HUES48 (cell line): ENCODE measurements around the gene MUC20.

Source experiments
- H3K27ac ChIP-seq: one replicate; pipeline ENCODE4 v1.7.0; 2013; ENCODE audit warnings: low read depth, low read length, inconsistent platforms
- H3K27me3 ChIP-seq: 2 replicates; pipeline ENCODE4 v1.6.1; 2013; ENCODE audit warnings: mild to moderate bottlenecking, low read length; ENCODE audit not compliant: control insufficient read depth, insufficient read depth
- H3K36me3 ChIP-seq: 2 replicates; pipeline ENCODE4 v1.6.1; 2013; ENCODE audit warnings: low read length; ENCODE audit not compliant: control insufficient read depth, insufficient read depth
- H3K4me1 ChIP-seq: 2 replicates; pipeline ENCODE4 v1.6.1; 2013; ENCODE audit warnings: mild to moderate bottlenecking, low read length; ENCODE audit not compliant: control insufficient read depth, insufficient read depth
- H3K4me3 ChIP-seq: 2 replicates; pipeline ENCODE4 v1.5.1; 2013; ENCODE audit warnings: mild to moderate bottlenecking, low read depth, low read length
- H3K9ac ChIP-seq: 2 replicates; pipeline ENCODE4 v1.6.1; 2013; ENCODE audit warnings: mild to moderate bottlenecking, low read depth, low read length, moderate library complexity
- H3K9me3 ChIP-seq: 2 replicates; pipeline ENCODE4 v1.6.1; 2013; ENCODE audit warnings: low read length; ENCODE audit not compliant: control insufficient read depth, insufficient read depth

MUC20 gene

GRCh38 chr3:195696632-195697278 is 24.0 kb upstream of the MUC20 start:
- Histone ChIP-seq H3K27me3 (no peaks in the 10 kb centered on the region), H3K36me3 (peaks cover 15% of the 10 kb centered on the region; the same call in 1 of the 2 replicates), H3K27ac (no peak overlapping the region), H3K4me1 (peaks cover 20% of the 10 kb centered on the region), H3K9me3 (no peaks in the 10 kb centered on the region), H3K9ac (no peak overlapping the region), H3K4me3 (no peak overlapping the region)

DNA sequence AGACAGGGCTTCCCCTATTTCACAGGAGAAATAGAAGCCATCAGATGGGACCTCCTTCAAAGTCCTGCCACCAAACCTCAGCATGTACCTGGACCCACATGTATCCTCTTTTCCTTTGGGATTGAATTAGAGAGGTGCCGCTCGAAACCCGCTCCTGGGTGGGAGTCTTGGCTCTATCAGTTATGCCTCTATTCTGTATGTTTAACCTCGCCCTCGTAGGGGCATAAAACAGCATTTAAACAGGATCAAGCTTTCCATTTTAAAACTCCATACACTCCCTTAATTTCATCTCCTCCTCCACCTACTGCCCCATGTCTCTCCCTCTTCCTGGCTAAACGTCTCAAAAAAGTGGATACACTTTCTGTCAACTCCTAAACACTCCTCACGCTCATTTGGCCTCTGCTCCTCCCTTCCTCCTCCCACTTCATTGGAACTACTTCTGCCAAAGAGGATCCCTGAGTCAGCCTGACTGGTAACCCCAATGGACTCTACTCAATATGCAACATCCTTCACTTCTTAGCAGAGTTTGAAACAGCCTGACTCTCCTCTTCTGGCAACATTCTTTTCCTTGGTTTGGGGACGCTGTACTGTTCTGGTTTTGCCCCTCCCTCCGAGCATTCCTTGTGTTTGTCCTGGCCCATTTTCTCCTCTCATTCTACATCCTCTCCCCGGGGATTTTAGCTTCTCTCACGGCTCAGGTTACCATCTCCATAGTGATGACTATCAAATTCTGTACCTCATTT is 23.0 kb upstream of the MUC20 start:
- no peaks in the 10 kb centered on the region for H3K27me3 ChIP-seq
- H3K27ac ChIP-seq: peak overlapping the region; percentile 81
- 0 out of 2 replicates have a peak, but pooled peaks cover 6% of the 10 kb centered on the region for H3K36me3 ChIP-seq
- H3K4me1 ChIP-seq: peaks cover 20% of the 10 kb centered on the region
- H3K4me3 ChIP-seq: peak overlapping the region; percentile 24
- H3K9me3 ChIP-seq: no peaks in the 10 kb centered on the region
- H3K9ac ChIP-seq: peak overlapping the region; percentile 2; the same call in 1 of the 2 replicates

DNA sequence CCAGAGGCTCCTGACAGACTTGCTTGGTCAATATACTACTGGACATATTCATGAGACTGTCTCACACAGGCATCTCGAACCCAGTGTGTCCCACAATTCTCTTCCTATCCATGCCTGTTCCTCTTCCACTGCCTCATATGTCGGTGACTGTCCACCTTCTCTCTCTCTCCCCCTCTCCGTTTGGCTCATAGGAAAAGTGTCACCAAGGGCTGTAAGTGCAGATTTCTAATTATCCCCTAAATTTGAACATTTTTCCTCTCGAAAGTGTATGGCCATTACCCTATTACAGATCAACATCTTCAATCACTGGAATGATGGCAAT is 22.5 kb upstream of the MUC20 start:
- 0 out of 2 replicates have a peak overlapping the region, but pooled peaks have one; percentile 2 for H3K9ac ChIP-seq
- H3K4me1 ChIP-seq: peaks cover 20% of the 10 kb centered on the region
- 0 out of 2 replicates have a peak, but pooled peaks cover 6% of the 10 kb centered on the region for H3K36me3 ChIP-seq
- H3K4me3 ChIP-seq: peak overlapping the region; percentile 24
- H3K27ac ChIP-seq: peak overlapping the region; percentile 81
- no peaks in the 10 kb centered on the region for H3K27me3 ChIP-seq
- no peaks in the 10 kb centered on the region for H3K9me3 ChIP-seq

- Histone ChIP-seq H3K9me3 (no peaks in the 10 kb centered on the region), H3K9ac (no peak overlapping the region), H3K4me3 (no peak overlapping the region), H3K27ac (peak overlapping the region; percentile 81), H3K4me1 (peaks cover 20% of the 10 kb centered on the region), H3K36me3 (0 out of 2 replicates have a peak, but pooled peaks cover 6% of the 10 kb centered on the region), H3K27me3 (no peaks in the 10 kb centered on the region)
Observed at GRCh38 chr3:195698647-195699387, 22.0 kb upstream of the MUC20 start.

DNA sequence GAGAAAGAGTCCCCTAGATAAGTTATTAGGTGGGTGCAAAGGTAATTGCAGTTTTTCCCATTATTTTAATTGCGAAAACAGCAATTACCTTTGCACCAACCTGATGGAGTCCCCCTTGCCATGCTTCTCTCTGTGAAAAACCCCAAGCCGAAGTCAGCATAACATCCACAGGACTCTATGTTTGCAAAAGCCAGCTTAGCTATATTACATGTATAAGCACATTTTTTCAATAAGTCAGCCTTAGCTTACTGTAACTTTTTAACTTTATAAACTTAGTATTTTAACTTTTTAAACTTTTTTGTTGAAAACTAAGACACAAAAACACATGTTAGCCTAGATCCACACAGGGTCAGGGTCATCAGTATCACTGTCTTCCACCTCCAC is 21.4 kb upstream of the MUC20 start:
- Histone ChIP-seq H3K9ac (no peak overlapping the region), H3K9me3 (no peaks in the 10 kb centered on the region), H3K4me3 (no peak overlapping the region), H3K4me1 (peaks cover 22% of the 10 kb centered on the region), H3K27me3 (no peaks in the 10 kb centered on the region), H3K27ac (no peak overlapping the region), H3K36me3 (0 out of 2 replicates have a peak, but pooled peaks cover under 1% of the 10 kb centered on the region)

DNA sequence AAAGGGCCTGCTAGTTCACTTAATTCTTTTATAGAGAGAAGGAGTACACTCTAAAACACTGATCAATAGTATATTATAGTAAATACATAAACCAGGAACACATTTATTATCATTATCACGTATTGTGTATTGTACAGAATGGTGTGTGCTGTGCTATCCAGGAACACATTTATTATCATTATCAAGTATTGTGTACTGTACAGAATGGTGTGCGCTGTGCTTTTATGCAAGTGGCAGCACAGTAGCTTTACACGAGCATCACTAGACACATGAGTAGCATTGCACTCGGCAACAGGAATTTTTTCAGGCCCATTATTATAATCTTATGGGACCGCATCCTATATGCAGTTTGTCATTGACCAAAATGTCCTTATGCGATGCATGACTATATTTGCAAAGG is 20.9 kb upstream of the MUC20 start:
- Histone ChIP-seq H3K27me3 (no peaks in the 10 kb centered on the region), H3K9ac (no peak overlapping the region), H3K4me3 (no peak overlapping the region), H3K9me3 (no peaks in the 10 kb centered on the region), H3K4me1 (peaks cover 26% of the 10 kb centered on the region), H3K27ac (no peak overlapping the region), H3K36me3 (no peaks in the 10 kb centered on the region)

DNA sequence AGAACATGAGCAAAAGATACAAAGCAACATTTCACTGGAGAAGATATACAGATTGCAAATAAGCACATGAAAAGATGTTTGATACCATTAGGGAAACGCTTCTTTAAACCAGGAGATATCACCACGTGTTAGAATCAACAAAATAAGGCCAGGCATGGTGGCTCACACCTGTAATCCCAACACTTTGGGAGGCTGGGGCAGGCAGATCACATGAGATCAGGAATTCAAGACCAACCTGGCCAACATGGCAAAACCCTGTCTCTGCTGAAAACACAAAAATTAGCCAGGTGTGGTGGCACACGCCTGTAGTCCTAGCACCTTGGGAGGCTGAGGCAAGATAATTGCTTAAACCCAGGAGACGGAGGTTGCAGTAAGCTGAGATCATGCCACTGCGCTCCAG is 20.5 kb upstream of the MUC20 start:
- Histone ChIP-seq H3K9ac (no peak overlapping the region), H3K36me3 (no peaks in the 10 kb centered on the region), H3K4me1 (peaks cover 30% of the 10 kb centered on the region), H3K9me3 (no peaks in the 10 kb centered on the region), H3K27ac (no peak overlapping the region), H3K27me3 (no peaks in the 10 kb centered on the region), H3K4me3 (no peak overlapping the region)

DNA sequence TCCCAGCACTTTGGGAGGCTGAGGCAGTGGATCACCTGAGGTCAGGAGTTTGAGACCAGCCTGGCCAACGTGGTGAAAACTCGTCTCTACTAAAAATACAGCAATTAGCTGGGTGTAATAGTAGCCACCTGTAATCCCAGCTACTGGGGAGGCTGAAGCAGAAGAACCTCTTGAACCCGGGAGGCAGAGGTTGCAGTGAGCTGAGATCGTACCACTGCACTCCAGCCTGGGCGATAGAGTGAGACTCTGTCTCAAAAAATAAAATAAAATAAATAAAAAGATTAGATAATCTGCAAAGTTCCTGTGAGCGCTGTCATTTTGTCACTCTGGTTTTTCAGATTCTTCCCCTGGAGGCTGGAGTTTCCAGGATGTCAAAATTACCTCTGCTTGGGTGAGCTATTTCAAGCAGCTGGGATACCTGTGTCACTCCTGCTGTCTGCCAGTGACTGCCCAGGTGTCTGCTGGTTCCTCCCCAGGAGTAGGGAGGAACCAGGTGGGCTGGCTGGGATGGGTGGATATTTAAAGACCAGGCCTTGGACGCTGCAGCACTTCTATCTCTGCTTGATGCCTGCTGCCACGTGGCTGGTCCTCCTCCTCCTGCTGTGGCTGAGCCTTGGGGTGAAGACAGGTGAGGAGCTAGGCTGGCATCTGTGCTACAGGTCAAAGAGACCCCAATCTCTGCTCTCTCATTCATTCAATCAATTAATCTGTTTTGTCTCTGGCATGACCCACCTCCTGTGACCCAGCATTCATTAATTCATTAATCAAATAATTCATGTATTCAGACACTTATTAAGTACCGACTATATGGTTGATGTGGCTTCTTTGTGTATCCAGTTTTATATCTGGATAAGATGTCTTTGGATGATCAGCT is 19.5 kb upstream of the MUC20 start:
- Histone ChIP-seq H3K4me3 (no peak overlapping the region), H3K9me3 (no peaks in the 10 kb centered on the region), H3K27me3 (no peaks in the 10 kb centered on the region), H3K9ac (no peak overlapping the region), H3K36me3 (no peaks in the 10 kb centered on the region), H3K4me1 (peaks cover 36% of the 10 kb centered on the region), H3K27ac (no peak overlapping the region)

DNA sequence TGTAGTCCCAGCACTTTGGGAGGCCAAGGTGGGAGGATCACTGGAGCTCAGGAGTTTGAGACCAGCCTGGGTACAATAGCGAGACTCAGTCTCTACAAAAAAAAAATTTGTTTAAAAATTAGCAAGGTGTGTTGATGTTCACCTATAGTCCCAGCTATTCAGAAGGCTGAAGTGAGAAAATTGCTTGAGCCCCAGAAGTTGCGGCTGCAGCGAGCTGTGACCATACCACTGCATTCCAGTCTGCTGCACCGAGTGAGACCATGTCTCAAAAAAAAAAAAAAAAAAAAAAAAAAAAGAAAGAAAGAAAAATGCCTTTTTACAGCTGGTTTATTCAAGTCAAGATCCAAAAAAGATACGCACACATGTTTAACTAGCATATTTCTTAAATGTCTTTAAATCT is 17.0 kb upstream of the MUC20 start:
- Histone ChIP-seq H3K4me1 (peaks cover 20% of the 10 kb centered on the region), H3K4me3 (no peak overlapping the region), H3K36me3 (no peaks in the 10 kb centered on the region), H3K9me3 (no peaks in the 10 kb centered on the region), H3K27me3 (no peaks in the 10 kb centered on the region), H3K9ac (no peak overlapping the region), H3K27ac (no peak overlapping the region)

GRCh38 chr3:195704433-195704999 is 16.3 kb upstream of the MUC20 start:
- no peaks in the 10 kb centered on the region for H3K36me3 ChIP-seq
- no peak overlapping the region for H3K27ac ChIP-seq
- peaks cover 17% of the 10 kb centered on the region; the same call in 1 of the 2 replicates for H3K4me1 ChIP-seq
- no peaks in the 10 kb centered on the region for H3K27me3 ChIP-seq
- no peak overlapping the region for H3K9ac ChIP-seq
- H3K4me3 ChIP-seq: no peak overlapping the region
- no peaks in the 10 kb centered on the region for H3K9me3 ChIP-seq
